NCI-H226 (cell line): ENCODE data around the gene TUSC7.

Experiments
- DNase-seq: peaks from one replicate; pipeline ENCODE4 v3.0.0-alpha.2; 2015

The TUSC7 gene

DNA sequence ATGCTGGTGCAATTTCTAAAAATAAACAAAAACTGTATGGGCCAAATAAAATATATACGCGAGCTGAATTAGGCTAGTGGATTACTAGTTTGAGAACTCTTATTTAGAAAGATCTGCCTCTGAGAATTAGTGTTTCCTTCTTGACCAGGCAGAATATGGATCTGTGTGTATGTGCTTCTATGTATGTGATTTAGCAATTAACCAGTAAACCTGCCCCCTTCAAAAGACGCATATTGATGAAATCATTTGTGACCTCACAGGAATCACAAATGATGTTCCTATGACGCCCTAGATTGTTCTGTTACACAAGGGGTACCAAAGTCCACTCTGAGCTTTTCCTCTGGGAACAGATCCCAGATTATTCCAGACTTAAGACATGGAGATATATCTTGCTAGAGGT, at the start of gene TUSC7:
TSS of gene TUSC7 (plus strand) at position 301 of the 400 bp plus-strand sequence.
- no peak for DNase-seq

DNA sequence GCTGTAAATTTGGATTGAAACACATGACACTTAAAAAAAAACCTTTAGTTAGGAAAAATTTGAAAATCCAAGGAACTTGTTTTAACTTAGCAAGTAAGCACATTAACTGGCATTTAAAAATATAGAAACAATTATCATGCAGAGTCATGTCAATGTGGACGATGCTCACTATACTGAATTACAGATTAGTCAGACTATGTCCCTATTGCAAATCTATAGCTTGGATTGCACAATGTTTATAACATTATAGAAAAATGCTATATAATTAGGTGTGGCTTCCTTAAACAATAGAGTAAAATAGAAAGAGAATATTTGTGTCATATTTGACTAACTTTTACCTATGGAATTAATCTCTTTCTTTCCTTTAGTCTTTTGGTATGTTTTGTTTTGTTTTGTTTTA, 48.4 kb upstream of the TUSC7 start:
- no peak for DNase-seq

DNA sequence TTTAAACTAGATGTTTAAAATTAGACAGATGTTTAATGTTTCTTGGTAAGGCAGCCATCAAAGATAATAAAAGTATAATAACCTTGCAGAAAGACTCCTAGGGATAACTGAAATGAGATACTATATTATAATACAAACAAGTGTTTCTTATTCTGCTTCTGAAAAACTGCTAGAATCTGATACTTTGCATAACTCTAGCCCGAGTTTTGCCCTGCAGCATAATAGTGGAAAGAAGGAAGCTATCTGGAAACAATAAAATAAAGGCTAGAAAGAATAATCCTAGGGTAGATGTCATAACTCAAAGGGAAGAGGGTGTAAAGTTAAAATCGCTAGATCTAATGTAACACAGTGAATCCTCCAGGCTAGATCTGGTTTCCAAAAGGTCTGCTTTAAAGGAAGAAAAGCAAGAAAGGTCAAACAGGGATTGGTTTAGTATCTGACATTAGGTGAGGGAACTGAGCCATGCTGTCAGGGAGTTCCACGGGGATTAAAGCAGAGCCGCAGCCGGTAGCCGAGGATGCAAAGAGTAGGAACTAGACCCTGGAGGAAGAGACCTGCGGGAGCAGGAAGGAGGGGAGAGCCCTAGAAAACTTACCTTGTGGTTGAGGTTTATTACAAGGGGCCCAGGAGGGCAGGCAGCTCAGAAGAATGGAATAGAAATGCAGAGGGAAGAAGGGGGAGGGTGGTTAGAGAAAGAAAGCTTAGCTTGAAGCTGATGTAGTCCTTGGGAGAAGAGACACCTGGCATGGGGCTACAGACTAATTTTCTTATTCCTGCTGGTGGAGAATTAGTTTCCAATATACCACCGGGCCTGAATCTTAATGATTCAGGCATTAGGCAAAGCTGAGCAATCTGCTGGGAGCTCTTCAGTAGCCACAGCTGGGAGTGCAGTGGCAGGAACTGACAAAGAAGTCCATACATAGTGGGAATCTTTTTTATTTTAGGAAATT, 46.1 kb upstream of the TUSC7 start:
- no peak for DNase-seq

DNA sequence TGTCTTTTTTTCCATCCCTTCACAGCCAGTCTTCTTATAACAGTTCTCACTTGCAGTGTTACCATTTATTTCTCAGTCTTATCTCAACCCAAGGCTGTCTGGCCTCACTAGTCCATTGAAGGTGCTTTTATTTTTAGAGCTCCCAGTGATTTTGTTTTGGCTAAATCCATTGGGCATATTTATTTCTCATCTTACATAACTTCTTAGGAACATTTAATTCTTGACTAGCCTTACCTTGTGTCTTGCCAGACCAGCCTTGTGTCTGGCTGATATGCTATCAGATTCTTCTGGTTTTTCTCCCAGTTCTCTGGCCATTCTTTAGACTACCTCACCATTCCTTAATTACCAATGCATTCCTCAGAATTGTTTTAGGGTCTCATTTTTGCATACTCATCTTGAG, 42.3 kb upstream of the TUSC7 start:
- DNase-seq = no peak

DNA sequence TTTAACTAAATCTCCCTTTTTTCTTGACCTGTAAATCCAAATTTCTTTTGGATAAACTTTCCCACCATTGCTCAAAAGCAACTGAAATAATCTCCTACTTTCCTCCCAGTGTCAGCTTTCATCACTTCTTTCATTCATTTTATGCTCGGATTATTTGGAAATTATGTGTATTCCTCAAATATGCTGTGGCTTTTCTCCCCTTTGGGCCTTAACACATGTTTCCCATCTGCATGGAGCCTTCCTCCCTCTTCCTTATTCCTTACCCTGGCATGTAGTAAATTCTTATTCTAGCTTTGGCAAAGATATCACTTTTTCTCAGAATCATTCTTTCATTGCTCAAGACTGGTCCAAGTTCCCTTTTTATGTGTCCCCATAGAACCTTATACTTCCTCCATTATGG, 41.8 kb upstream of the TUSC7 start:
- no peak for DNase-seq

DNA sequence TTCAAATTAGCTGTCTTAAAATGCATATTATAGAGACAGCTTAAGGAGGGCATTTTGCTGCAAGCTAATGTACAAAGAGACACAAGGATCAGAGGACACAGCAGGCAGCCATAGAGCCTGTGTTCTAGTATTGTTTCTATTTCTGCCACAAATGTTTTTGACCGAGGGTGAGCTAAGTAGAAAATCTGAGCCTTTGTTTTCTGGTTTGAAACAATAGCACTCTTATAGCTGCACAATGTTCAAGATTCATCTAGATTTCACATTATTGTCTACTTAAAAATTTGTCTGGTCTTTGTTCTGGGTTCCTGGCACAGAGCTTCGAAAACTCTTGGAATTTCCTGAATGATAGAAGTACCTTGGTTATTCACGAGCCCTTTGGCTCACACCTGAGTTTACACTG, 40.0 kb upstream of the TUSC7 start:
- no peak for DNase-seq

DNA sequence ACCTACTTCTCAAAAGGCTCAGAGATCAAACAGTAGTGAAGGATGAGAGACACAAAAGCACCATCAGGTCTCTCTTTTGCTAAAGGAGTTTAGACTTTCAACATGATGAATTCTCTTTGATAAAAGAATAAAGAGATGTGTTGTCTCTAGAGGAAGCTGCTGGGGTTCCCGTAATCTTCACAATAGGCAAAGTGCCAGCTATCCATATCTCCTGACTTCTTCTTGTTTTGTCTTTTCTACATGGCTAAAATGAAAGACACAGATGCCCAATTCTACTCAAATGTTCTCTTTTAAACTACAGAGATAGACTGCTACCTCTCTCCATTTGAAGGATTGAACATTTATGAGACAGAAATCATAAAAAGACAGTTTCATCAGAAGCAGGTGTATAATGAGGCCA, 38.4 kb upstream of the TUSC7 start:
- no peak for DNase-seq

DNA sequence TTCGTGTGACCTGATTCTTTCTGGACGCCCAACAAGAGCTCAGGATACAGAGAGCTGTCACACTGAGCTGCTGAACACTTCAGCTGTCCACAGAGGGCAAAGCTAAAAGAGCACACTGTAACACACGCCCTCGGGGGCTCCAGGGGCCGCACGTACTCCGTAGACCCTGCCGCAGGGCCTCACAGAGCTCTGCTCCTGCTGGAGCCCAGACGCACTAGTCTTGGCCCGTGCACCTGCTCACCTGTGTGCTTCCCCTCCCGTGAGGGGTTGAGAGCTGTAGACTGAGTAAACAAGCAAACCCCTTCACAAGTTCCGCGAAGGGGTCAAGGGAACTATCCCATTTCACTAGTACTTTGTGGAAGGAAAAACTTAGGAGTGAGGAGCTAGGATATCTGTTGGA, 30.7 kb upstream of the TUSC7 start:
- no peak for DNase-seq

DNA sequence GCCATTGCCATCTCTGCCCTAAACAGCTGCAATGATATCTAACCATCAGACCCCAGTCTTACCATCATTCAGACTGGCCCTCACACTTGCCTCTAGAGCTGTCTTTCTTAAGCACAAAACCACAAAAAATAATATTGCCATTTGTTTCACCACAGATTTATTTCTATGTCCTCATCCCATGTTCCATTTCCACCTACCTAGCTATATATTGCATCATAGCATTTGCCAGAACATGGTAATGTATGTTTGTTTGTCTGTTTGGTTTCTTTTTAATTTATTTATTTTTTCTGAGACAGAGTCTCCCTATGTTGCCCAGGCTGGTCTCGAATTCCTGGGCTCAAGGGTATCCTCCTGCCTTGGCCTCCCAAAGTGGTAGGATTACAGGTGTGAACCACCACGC, 18.5 kb upstream of the TUSC7 start:
- no peak for DNase-seq

DNA sequence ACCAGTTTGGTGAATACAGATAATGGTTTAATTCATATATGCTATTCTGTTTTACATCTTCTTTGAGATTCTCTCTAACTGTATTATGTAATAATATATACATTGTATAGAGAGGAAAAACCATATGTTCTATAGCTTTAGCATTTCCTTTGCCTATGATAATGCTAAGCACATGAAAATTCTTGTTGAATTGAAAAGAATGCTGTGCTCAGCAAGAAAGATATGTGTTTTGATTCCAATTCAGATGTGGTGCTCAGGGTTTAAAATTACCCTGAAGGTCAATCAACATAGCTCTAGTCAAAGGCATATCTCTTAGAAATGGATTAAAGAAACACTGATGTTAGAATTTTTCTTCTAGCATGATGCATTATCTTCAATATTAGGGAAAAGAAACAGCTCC, 8.5 kb upstream of the TUSC7 start:
- no peak for DNase-seq

DNA sequence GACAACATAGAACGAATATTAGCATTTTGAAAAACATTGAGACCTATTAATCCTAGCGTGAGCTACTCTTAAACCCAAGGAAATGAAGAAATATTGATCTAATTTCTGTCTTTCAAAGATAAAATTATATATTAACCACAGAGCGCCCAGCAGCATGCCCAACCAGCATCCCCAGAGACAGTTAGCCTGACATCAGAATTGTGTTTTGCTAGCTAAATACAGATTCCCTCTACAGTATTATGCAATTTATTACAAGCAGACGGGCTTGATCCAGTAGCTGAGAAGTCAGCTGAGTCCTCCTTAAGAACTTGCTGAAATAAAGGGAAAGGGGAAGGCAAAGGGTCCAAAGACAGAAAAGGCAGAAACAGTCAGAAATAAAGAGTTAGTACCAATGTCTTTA, 7.2 kb upstream of the TUSC7 start:
- no peak for DNase-seq

DNA sequence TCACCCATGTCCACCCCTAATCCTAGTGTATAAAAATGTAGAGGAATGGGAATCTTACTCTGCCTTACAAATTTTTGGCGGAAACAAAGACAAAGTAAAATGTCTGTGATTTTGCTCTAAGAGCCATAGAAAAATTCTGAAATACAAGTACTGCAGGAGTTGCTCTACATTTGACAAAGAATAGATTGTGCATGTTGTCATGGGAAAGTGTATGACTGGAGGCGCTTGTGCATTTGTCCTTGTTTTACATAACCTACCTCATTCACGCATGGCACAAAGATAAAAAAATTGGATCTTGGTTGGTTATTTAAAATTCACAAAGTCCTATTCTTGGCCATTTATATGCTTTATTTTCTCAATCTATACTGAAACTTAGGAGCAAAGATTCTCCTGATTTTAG, 2.0 kb upstream of the TUSC7 start:
- no peak for DNase-seq

DNA sequence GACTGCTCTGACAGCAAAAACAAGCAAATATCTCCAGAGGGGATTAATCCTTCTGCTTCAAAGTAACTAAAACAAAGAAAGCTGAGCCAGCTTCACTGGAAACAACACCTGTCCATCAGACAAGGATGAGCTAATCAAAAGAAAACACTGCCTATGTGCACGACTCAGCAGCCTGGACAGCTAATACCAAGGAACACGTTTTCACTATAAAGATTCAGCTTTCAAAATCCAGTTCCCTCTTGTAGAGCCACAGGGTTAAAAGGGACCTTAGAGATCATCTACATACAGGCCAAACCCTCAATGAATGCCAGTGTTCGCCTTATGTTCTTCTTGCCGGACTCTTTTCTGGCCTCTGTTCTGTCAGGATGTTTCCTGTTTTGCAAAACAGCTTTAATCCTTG, 6.9 kb downstream of the TUSC7 start:
- no peak for DNase-seq

DNA sequence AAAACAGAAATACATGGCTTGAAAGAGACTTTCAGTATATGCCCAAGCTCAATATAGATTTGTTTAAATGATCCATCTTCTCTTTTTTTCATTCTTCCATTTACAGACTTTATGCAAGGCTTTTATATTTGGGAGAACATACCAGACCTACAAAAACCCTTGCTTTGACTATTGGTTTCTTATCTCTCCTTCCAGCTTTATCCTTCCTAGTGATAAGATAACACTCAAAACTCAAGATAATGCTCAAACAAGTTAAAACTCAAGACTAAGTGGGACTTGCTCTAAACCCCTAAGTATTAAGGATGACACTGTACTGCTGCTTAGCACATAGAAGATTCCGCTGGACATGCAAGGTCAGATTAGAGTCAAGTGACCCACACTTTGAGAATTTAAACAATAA, 8.0 kb downstream of the TUSC7 start:
- DNase-seq = no peak

DNA sequence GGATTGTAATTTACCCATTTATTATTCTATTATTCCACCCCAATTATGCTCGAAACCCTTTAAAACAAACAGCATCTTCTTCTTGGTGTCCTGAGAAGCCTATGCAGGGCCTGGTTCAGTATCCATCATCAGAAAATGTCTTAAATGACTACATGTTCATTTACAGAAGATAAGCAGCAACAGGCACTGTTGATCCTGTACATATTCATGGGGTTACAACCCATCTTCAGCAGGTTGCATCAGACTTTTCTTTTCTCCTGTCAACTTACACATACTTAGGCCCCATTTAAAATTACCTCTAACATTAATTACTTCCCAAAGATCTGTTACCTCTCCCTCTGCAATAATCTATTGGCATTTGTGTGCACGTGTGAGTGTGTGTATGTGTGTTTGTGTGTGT, 18.9 kb downstream of the TUSC7 start:
- DNase-seq = no peak

DNA sequence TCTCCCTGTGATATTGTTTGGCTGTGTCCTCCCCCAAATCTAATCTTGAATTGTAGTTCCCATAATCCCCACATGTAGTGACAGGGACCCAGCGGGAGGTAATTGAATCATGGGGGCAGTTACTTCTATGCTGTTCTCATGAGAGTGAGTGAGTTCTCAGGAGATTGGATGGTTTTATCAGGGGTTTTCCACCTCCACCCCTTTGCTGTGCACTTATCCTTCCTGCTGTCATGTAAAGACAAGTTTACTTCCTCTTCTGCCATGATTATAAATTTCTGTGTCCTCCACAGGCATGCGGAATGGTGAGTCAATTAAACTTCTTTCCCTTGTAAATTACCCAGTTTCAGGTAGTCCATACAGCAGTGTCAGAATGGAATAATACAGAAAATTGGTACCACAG, 24.7 kb downstream of the TUSC7 start:
- DNase-seq = no peak

DNA sequence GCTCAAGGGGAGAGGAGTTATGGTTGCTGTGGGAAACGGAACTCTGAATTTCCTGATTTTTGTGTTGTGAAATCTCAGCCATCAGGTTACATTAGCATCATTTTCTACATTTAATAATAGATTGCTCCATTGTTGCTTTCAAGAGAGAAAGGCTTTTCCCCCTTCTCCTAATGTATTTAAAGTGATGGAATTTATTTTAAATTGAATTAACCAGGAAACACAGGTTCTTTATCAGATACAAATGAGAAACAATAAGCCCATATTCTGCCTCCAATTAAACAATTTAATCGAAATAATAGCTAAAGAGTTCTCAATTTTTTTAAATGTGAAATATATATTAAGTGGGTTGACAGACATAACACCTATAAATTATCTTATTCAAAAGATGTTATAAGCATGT, 30.1 kb downstream of the TUSC7 start:
- DNase-seq = no peak

DNA sequence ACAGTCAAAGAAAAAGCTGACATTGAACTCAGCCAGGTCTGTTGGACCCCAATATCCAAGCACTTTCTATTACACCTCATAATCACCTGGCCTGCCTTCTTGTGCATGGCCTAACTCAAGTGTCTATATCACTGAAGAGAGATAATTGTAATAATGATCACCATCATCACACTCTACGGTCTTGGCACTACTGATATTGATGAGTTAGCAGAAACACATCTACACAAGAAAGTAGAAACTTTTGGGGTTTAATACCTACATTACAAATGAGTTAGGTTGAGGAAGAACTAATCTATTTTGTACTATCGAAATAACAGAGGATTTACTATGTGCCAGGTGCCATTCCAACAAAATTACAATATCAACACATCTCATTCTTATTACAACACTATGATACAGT, 30.7 kb downstream of the TUSC7 start:
- no peak for DNase-seq

DNA sequence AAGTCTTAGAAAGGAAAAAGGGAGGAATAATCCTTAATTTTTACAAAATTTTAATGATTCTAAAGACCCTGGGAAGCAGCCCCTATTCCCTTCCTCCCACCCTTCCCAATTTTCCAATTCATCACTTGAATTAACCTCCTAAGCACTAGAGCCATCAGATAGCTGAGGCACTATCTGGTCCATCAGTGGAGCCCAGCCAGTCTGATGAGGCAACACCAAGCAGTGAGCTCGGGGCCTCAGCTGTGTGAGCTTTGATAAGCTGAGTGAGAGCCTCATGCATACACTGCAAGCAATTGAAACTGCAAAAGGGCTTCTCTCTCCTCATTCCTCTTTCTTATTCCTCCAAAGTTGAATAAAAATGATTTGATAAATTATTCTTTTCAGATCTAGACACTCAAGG, 31.9 kb downstream of the TUSC7 start:
- no peak for DNase-seq

DNA sequence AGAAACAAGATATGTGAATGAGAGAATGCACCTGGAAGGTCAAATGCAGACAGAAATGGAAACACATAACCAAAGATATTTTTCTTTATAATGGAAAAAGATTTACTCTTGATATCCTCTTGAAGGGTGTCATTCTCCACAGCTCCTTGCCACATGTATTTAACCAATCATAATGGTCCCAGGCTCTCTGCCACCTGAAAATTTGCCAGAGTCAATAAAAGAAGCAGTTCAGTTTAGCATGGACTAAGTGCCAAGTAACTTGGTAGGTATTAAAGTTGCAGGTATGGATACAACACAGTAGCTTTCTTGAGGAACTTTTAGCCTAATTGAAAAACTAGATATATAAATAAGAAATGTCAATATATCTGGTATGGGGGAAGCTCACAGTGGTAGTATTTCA, 33.5 kb downstream of the TUSC7 start:
- DNase-seq = no peak

DNA sequence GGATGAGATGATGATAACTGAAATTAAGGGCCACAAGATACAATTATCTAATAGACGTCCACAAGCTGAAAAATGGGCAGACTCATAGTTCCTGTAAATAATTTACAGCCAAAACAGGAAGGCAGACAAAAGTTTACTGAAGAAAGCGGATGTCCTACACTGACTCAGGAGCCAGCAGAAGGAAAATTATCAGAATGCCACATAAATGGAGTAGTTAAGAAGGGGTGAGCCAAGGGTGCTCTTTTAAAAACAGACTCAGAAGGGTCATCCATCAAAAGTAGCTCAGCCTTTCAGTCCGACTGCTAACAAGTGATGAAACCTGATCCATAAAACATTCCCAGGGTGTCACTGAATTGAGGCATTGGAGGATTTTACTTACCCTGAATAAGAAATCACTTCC, 39.8 kb downstream of the TUSC7 start:
- no peak for DNase-seq

DNA sequence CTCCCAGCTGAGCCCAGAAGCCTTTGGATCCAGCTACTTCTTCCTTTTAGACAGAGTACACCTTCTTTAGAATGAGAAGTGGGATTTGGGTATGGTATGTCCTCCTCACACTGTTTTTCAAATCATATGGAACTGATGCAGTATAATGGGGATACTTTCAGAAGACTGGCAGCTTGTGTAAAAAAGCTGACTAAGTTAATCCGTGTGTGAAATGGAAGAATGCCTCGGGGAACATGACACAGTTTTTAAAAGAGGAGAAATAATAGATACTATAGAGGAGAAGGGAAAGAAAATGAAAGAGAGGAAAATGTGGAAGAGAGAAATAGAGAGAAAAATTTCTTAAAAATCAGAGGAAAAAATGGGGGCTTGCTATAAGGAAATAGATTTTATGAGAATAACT, 47.7 kb downstream of the TUSC7 start:
- DNase-seq = no peak

DNA sequence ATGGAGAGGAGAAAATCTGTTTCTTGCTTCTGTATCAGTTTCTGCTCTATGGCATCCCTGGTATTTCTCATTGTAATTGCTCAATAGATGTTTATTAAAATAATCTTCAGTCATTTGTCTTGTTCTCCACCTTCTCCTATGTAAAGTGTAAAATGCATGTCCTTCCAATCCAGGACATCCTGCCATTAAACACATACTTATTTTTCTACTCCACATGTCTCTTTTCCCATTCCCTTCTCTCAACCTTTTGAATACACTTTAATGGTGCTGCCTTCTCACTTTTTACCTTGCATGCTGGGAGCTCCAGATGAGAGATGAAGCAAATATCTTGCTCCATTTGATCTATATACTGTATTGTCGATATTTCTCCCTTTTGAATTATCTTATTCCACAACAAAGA, 49.7 kb downstream of the TUSC7 start:
- DNase-seq = no peak
